Measurements from ENCODE around the gene CACNA1G.
A peak's percentile ranks its signal among the peaks of the same experiment; 100 is the strongest.

CACNA1G gene

GRCh38 chr17:50560185-50560824 lies at the start of gene CACNA1G:
Gene CACNA1G (plus strand): TSS chr17:50560715. CDS start chr17:50561460, 745 bp downstream.
- DNase-seq (ENCODE audit: low read depth): peak; percentile 82

DNA sequence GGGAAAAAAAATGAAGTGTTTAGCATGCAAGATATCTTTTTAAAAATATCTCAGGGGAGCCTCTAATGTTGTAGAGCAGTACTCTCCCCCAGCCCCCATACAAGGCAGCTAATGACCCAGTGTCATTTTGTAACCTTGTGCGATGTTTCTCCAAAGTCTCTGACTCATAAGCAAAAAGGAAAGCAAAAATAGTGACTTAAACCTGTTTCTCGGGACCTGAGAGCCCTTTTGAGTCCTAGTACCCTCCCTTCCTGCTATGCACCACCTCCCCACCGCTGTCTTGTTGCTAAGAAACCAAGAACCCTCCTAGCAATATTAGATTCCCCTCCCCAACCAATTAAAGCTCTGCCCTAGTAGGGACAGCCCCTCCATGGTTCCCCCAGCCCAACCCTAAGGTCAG lies 49.5 kb upstream of the CACNA1G start:
- DNase-seq (ENCODE audit: low read depth): no peak

DNA sequence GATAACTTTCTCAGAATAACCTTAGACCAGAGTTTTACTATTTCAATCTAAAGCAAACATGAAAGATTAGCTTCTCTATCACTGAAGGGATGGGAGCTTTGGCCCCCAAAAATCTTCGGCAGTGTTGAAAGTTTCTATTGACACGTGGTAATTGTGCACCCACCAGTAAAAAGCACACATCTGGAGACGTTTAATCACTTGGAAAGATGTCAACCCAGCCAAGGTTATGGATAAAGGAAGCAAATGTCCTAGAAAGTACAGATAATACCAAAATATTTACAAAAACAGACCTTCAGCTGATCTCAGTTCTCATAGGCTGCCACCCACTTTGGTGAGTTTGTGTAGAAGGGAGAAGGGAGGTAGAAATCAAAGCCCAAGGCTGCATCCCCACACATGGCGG lies 47.0 kb upstream of the CACNA1G start:
- DNase-seq (ENCODE audit: low read depth): no peak

DNA sequence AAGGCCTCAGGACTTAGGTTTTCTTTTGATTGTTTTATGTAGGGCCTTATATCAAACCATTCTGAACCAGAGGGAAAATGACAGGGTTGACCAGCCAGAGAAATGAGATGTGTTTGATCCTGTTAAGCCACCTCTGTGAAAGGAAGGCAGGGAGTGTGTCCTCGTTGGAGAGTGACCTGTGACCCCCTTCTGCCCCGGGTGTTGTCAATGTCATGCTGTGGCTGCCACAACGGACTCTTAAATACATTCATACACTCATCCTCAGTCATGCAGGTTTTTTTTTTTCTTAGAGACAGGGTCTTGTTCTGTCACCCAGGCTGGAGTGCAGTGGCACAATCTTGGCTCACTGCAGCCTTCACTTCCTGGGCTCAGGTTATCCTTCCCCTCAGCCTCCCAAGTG lies 46.1 kb upstream of the CACNA1G start:
- DNase-seq (ENCODE audit: low read depth): no peak

GRCh38 chr17:50514936-50515702 lies 45.4 kb upstream of the CACNA1G start:
- no peak for DNase-seq (ENCODE audit: low read depth)

- DNase-seq (ENCODE audit: low read depth): no peak
Measured at GRCh38 chr17:50517011-50517410, 43.5 kb upstream of the CACNA1G start.

- no peak for DNase-seq (ENCODE audit: low read depth)
Measured at GRCh38 chr17:50517504-50518383, 42.8 kb upstream of the CACNA1G start.

DNA sequence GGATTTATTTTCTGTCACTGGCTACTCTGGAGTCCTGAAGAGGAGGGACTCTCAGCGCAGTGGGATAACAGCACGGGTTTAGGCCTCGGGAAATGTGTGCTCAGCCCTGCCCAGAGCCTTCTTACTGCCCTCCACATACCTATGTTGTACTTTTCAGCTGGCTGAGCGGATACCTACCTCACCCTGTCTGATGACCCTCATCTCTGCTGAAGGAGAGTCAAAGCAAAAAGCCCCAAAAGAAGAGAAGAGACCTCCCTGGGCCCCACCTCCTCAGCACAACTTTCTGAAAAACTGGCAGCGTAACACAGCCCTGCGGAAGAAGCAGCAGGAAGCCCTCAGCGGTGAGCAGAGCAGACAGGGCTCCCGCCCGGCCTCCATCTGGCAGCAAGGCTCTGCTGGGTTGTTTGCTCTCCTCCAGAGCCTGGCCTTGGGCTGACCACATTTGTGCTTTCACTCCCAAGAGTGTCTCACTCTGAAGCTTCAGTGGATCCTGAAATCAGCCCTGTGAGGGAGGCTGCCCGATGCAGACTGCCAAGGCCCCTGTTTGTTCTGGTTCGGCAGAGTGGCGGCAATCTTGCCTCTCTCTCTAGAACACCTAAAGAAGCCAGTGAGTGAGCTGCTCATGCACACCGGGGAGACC lies 42.0 kb upstream of the CACNA1G start:
- DNase-seq (ENCODE audit: low read depth): no peak

- no peak for DNase-seq (ENCODE audit: low read depth)
Measured at GRCh38 chr17:50519141-50519834, 41.2 kb upstream of the CACNA1G start.

DNA sequence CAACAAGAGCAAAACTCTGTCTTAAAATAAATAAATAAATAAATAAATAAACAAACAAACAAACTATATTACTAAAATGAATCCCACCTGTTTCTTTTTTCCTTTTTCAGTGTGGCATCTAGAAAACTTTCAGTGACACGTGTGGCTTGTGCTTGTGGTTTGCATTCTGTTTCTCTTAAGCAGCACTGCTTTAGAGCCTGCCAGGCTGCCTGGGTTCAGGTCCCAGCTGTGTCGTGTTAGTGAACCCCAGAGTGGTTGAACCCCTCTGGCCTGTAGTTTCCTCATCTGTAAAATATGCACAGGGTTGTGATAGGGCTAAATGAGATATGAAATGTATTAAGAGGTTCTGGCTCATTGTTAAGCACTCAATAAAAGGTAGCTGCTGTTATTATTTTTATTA lies 40.0 kb upstream of the CACNA1G start:
- DNase-seq (ENCODE audit: low read depth): no peak

GRCh38 chr17:50521514-50521913 lies 39.0 kb upstream of the CACNA1G start:
- no peak for DNase-seq (ENCODE audit: low read depth)

DNA sequence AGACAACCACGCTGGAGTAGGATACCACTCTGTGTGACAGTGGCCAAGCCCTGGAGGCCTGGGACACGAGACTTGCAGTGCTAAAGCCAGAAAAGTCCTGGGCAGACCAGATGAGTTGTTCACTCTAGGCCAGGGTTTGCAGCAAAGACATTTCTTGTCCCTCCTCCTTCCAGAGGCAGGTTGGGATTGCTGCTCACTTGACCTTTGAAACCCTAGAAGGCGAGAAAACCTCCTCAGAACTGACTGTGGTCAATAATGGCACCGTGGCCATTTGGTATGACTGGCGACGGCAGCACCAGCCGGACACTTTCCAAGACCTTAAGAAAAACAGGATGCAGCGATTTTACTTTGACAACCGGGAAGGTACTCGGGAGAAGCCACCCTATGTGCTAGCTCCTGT lies 37.7 kb upstream of the CACNA1G start:
- no peak for DNase-seq (ENCODE audit: low read depth)

DNA sequence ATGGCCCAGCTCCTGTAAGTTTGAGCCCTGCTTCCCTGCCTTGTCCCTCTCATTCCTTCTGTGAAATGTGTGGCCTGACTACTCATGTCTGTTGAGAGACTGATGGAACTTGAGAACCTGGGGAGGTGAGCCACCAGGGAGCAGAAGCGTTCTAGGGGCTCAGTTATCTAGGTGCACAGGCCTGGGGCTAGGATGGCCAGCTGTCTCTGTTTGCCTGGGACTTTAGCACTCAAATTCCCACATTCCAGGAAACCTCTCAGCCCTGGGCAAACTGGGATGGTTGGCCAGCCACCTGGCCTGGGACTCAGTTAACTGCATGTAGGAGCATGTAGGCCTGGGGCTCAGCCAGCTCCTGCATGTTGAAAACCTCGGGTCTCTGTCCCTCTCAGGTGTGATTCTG lies 37.3 kb upstream of the CACNA1G start:
- no peak for DNase-seq (ENCODE audit: low read depth)

DNA sequence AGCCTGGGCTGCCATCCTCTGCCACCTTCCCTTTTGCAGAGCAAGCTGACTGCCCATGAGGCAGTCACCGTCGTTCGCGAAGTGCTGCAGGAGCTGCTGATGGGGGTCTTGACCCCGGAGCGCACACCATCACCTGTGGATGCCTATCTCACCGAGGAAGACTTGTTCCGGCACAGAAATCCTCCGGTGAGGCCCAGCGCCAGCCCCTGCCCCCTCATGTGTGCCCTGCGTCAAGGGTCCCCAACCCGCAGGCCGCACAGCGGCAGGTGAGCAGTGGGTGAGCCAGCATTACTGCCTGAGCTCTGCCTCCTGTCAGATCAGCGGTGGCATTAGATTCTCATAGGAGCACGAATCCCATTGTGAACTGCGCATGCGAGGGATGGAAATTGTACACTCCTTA lies 35.7 kb upstream of the CACNA1G start:
- DNase-seq (ENCODE audit: low read depth): no peak

DNA sequence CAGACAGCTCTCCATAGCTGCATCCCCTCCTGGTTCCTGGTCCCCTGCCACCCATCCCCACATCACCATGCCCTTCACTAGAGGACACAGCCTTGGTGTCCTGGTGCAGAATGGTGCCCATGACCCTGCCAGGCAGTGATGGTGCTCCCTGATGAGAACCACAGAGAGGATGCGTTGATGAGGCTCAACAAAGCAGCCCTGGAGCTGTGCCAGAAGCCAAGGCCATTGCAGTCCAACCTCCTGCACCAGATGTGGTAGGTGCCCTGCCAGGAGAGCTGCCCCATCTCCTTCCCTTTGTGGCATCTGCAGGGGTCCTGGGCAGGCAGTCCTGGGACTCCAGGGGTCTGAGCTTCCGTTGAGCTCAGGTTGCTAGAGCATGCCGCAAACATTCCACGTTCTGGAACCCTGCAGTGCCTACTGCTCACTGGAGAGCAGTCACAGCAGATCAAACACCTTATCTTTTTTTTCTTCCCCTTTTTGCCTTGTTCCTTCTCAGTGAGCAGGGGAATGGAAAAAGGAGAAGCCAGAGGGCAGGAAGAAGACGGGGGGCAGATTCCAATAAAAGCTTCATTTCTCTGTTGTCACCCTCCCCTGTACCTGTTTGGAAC lies 33.3 kb upstream of the CACNA1G start:
- DNase-seq (ENCODE audit: low read depth): no peak

DNA sequence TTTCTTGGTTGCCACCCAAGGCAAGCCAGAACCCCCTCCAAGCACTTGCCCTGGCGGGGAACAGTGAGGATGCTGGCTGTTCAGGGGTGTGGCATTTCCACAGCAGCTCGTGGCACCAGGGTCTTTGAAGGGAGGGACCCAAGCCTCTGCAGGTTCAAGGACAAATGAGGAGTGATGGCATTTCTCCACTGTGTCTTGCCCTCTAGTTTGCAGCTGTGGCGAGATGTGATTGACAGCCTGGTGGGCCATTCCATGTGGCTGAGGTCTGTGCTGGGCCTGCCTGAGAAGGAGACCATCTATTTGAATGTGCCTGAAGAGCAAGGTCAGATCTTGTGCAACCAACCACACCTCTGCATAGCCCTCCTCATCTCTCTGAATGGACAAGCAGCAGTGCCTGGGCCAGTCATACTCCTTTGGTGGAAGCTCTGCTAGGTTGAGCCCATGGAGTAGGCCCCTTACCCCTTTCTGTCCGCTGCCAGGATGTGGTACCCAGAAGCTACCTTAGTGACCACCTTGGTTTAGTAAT lies 32.5 kb upstream of the CACNA1G start:
- DNase-seq (ENCODE audit: low read depth): no peak

DNA sequence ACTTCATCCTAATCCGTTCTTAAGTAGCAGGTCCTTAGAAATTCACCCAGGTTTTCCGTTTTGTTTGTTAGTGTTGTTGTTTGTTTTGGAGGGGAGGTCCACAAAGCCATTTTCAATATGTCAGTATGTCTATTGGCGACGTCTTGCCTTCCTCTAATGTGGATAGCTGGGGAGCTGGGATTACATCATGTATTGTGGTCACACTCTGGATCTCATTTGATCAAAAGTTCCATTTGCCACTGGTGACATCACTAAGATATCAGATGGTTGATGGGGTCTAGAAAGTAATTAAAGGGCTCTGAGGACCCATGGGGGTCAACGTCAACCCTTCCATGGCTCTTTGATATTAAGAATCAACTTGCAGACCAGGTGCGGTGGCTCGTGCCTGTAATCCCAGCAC lies 30.7 kb upstream of the CACNA1G start:
- DNase-seq (ENCODE audit: low read depth): no peak

GRCh38 chr17:50531428-50532025 lies 29.0 kb upstream of the CACNA1G start:
- DNase-seq (ENCODE audit: low read depth): no peak

GRCh38 chr17:50532452-50533024 lies 28.0 kb upstream of the CACNA1G start, which contains the start of gene EPN3:
Gene EPN3 (plus strand): TSS chr17:50532735. CDS start chr17:50536557, 3,822 bp downstream.
- no peak for DNase-seq (ENCODE audit: low read depth)

- no peak for DNase-seq (ENCODE audit: low read depth)
Measured at GRCh38 chr17:50533185-50533584, 27.3 kb upstream of the CACNA1G start.
